HG02938 (cell line): ENCODE data around the gene IFT52.

Experiments used
- ATAC-seq: cut with Tn5 transposase; IDR thresholded peaks from one replicate; pipeline ENCODE4 v1.9.1; 2021; ENCODE audit warnings: mild to moderate bottlenecking, moderate library complexity; ENCODE audit not compliant: unreplicated experiment

The IFT52 gene

GRCh38 chr20:43590392-43591303 is at the start of gene IFT52:
TSS of gene IFT52 (plus strand) at chr20:43590937. CDS start at chr20:43594699, 3,762 bp downstream.
- ATAC-seq, result peak; percentile 95

- ATAC-seq, result no peak
Measured at GRCh38 chr20:43541214-43541613, 49.5 kb upstream of the IFT52 start.

- no peak for ATAC-seq
Measured at GRCh38 chr20:43542161-43542560, 48.6 kb upstream of the IFT52 start.

- no peak for ATAC-seq
Measured at GRCh38 chr20:43542674-43543073, 48.1 kb upstream of the IFT52 start.

- ATAC-seq, result no peak
Measured at GRCh38 chr20:43543138-43543537, 47.6 kb upstream of the IFT52 start.

- ATAC-seq, result no peak
Measured at GRCh38 chr20:43544501-43544900, 46.2 kb upstream of the IFT52 start.

GRCh38 chr20:43545837-43546578 is 44.7 kb upstream of the IFT52 start:
- no peak for ATAC-seq

- no peak for ATAC-seq
Measured at GRCh38 chr20:43548273-43548880, 42.4 kb upstream of the IFT52 start.

- no peak for ATAC-seq
Measured at GRCh38 chr20:43549416-43550065, 41.2 kb upstream of the IFT52 start.

GRCh38 chr20:43550456-43550855 is 40.3 kb upstream of the IFT52 start:
- ATAC-seq, result no peak

- ATAC-seq, result no peak
Measured at GRCh38 chr20:43554369-43554768, 36.4 kb upstream of the IFT52 start.

- ATAC-seq, result no peak
Measured at GRCh38 chr20:43558412-43559146, 32.2 kb upstream of the IFT52 start, which contains the start of gene SGK2. TSS of gene SGK2 (plus strand) at chr20:43559027. CDS start at chr20:43566496, 7,469 bp downstream.

- no peak for ATAC-seq
Measured at GRCh38 chr20:43559147-43559987, 31.4 kb upstream of the IFT52 start.

GRCh38 chr20:43560974-43561373 is 29.8 kb upstream of the IFT52 start:
- ATAC-seq, result no peak

- no peak for ATAC-seq
Measured at GRCh38 chr20:43563429-43563828, 27.3 kb upstream of the IFT52 start.

- no peak for ATAC-seq
Measured at GRCh38 chr20:43563991-43564390, 26.7 kb upstream of the IFT52 start.

GRCh38 chr20:43564455-43564854 is 26.3 kb upstream of the IFT52 start:
- no peak for ATAC-seq

GRCh38 chr20:43564993-43565757 is 25.6 kb upstream of the IFT52 start:
- no peak for ATAC-seq

GRCh38 chr20:43565758-43566104 is 25.0 kb upstream of the IFT52 start:
- no peak for ATAC-seq
